Stimulated activated naive CD8-positive, alpha-beta T cell treated with anti-CD3 and anti-CD28 coated beads, Interleukin-15, Interleukin-2, amounts not matched to agents 100 U/mL and 50 U/mL, for 24 hours (primary cell): Measurements from ENCODE around the gene PBX4.

Source experiments
- ATAC-seq: fragments of 150-1000 bp; cut with Tn5 transposase; one replicate; pipeline ENCODE4 v1.10.0; 2021
- DNase-seq: peaks from one replicate; pipeline ENCODE4 v3.0.0; 2021

The PBX4 gene

DNA sequence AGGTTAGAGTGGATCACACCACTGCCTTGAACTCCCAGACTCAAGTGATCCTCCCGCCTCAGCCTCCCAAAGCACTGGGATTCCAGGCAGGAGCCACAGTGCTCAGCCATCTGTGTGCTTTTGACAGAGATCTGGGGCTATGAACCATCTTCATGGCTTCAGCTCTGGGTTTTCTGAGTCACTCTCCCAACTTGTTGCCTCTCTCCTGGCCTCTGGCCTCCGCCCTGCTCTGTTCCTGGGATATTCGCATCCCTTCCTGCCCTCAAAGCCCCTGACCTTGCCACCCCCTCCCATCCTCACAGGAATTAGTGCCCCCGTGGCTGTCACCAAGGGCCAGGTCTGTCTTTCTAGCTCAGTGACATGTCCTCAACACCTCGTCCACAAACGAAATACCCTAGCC lies 30.7 kb upstream of the PBX4 start:
- ATAC-seq (no peak), DNase-seq (no peak)

DNA sequence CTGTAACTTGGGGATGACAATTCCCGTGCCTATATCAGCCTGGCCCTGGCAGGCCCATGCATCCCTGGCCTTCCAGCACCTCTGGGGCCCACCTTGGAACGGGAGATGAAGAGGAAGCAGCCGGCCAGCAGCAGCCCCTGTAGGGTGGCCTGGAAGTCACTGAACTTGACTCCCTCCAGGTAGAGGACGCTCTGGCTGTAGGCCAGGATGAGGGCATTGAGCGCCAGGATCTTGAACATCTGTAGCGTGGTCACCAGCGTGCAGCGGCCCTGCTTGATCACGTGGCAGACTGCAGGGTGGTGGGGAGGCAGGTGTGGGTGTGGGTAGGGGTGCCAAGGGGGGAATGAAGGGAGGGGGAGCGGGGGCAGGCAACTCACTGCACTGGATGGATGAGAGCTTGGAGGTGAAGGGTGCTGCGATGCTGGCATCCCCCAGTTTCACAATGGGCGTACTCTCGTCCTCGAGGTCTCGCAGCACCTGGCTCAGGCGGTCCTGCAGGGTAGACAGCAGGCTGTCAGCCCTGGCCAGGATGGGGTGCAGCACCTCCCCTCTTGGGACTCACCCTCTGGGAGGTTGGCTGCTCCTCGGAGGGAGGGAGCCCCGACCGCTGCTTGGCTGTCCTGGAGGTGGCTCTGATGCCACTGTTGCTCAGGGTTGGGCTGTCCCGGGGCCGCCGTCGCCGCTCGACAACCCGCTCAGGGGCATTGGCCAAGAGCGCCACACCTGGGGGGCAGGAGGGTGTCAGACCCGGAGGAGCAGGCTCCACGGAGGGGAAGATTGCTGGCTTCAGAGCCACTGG lies 28.7 kb upstream of the PBX4 start:
- DNase-seq: no peak
- no peak for ATAC-seq

DNA sequence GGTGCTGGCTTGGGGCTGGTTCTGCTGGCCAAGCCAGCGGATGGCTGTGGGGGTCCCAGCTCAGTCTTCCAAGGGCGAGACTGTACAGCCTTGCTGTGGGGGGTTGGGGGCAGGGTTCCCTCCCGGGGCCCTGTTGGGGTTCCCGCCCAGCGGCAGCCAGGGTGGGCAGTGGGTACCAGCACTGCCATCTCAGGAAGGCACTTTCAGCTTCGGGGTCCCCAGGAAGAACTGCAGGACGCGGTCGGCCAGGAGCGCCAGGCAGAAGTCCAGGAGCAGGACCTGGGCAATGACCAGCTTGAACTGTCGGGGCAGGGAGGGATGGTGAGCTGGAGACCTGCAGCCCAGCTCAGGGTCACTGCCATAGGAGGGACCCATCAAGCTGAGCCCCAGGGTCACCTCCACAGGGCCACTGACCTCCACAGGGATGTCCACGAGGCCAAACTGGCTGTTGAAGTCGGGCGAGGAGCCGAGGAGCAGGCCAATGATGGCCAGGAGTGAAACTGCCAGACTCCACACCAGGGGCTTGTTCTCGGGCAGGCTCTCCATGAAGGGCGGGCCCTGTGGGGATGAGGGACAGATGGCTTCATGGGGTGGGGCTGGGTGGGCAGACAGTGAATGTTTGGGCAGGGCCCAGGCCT lies 26.9 kb upstream of the PBX4 start:
- ATAC-seq (no peak), DNase-seq (no peak)

DNA sequence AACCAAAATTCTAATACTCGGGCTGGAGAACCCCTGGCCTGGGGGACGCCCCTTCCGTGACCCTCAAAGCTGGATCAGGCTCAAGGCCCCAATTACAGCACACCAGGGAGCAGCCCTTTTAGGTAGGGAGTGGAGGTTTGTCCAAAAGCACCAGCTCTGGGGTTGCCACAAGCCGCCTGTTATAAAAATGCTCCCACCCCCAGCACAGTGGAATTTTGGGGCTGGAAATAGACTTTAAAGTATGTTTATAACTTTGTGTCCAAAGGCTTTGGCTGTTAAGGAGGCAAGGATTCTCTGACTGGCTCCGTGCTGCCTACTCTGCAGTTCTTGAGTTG lies 25.5 kb upstream of the PBX4 start:
- ATAC-seq (no peak), DNase-seq (no peak)

DNA sequence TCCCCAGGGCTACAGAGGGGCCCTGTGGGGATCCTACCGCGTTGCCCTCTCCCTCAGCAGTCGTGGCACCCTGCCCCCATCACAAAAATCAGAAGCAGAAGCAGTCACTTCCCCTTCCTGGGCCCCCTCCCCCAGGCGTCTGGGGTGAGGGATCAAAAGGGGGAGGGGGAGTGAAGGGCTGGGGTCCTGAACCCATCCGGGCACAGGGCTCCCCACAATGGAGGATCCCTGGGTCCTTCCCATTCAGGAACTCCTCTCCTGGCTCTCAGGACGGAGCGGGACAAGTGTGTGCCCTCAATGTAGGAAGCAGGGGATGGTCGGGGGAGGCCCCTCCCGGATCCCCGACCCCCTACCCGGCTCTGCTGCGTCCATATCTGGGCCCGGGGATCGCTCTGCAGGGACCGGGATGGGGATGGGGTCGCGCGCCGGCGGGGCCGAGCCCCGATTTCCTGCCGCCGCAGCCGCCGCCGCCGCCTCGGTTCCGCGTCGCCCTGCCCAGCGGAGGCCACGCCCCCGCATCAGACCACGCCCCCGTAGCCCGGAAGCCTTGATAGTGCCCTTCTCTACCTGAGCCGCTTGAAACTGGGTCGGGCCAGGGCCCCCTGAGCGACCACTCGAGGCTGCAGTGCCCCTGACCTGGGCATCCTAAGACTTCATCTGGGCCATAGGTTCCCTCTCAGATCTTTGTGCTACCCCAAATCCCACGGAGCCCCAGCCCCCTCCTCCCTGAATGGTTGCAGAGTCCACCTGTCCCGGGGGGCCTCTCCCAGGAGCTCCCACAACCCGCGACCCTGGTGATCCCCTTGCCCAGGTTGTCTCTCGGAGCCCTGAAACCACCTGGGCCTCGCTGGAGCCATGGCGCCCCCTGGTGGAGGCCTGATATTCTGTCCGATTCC lies 24.9 kb upstream of the PBX4 start, which contains the start of gene GMIP:
TSS of gene GMIP (minus strand) at position 500 of the 896 bp plus-strand sequence. CDS start at position 372, 128 bp downstream.
- ATAC-seq (peak; percentile 79), DNase-seq (peak; percentile 90)

DNA sequence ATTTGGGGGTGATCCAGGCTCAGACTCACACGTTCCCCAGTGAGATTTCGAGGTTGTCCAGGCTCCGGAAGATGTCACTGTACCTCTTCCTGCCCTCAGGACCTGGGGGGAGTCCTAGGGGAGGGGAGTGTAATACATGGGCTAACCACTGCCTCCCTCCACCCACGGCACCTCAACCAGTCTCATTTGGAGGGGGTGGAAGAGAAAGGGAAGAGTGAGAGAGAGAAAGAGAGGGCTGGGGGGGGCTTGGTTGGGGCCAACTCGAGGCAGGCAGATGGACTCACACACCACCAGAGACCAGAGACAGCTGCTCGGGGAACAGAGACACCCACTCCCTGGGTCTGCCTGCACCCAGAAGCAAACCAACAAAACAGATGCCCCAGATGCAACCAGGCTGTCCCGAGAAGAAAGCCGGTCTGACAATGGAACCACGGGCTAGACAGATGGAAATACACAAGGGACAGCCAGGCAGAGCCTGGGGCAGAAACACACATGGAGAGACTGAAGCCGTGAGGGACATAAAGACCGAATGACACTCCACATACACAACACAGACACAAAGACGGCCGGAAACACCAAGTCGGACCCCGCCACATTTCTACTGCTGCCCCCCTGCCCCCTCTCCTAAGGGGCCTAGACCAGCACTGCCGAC lies 24.1 kb upstream of the PBX4 start:
- peak; percentile 67 for DNase-seq
- peak; percentile 68 for ATAC-seq

DNA sequence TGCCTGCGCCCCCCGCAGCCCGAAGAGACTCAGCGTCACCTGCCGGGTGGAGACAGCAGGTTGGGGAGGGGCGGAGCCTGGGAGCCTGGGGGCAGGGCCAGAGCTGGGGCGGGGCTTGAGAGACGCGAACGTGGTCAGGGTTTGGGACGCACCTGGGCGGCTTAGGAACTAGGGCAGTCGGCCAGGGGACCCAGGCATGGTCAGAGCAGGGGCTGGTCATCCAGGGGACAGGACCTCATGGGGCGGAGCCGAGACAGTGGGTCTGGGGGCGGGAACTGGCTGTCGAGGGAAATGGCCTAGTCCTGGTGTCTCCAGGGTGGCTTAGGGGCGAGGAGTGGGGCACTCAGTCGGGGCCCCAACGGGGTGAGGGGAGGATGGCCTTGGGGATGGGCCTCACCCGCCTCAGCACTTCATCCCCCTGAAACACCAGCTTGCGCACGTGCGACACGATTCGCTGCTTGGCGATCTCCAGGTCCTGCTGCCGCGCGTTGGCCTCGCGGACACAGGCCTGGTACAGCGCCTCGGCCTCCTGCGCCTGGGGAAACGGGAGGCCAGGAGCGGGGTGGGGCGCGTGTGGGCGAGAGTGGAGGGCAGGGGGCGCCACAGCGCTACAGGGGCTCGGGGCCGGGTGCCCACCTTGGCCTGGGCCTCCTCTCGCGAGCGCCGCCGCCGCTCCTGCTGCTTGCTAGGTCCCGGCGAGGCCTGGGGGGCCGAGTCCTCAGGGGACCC lies 19.2 kb upstream of the PBX4 start:
- ATAC-seq (no peak), DNase-seq (no peak)

DNA sequence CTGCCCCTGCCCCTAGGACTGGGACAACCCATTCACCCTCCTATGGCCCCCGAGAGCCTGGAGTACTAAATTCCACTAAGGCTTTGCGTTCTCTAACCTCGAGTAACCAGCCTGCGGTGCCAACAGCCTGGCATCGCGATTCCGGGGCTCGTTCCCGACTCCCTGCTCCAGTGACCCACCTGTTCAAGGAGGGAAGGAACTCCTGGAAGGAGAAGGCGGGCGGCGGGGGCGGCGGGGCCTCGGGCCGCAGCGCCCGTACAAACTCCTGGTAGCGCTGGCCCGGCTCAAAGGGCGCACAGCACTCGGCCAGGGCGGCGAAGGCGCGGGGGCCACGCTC lies 18.7 kb upstream of the PBX4 start:
- DNase-seq: no peak
- ATAC-seq: no peak

DNA sequence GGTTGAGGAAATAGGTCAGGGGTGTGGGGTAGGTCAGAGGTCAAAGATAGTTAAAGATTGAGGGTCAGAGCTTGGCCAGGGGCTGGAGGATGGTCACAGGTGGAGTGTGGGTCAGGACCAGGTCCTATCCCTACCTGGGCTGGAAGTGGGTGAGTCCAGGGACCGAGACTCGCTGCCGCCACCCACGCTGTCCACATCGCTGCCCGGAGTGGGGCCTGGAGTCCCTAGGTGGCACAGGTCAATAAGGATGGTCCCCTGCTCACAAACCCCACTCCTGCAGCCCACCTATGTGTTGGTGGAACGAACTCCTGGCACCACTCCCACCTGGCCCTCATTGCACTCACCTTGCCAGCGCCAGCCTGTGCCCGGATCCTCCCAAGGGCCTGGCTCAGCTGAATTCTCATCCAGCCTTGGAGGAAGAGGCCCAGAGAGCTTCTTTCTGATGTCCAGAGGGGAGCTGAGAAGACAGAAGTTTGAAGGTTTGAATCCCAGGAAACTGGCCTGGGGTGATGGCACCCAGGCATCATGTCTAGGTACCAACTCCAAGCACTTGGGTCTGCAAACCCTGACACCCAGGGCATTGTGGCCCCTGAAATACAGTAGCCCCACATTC lies 18.2 kb upstream of the PBX4 start:
- DNase-seq: no peak
- no peak for ATAC-seq

DNA sequence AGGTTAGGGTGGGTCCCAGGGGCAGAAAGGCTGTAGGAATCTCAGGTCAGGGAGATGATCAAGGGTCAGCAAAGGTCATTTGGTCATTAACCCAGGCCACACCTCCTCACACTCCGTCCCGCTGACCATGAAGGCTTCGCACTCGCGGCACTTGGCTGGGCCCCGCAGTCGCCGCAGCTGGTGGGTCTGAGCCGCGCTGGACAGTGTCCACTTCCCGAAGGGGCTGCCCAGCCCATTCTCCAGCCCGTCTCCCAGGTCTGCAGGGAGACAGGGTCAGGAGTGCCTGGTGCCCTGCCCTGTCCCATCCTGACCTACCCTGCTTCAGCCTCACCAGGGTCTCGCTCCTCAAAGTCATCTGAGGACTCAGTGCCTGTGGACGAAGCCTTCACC lies 16.8 kb upstream of the PBX4 start:
- no peak for ATAC-seq
- DNase-seq: no peak

DNA sequence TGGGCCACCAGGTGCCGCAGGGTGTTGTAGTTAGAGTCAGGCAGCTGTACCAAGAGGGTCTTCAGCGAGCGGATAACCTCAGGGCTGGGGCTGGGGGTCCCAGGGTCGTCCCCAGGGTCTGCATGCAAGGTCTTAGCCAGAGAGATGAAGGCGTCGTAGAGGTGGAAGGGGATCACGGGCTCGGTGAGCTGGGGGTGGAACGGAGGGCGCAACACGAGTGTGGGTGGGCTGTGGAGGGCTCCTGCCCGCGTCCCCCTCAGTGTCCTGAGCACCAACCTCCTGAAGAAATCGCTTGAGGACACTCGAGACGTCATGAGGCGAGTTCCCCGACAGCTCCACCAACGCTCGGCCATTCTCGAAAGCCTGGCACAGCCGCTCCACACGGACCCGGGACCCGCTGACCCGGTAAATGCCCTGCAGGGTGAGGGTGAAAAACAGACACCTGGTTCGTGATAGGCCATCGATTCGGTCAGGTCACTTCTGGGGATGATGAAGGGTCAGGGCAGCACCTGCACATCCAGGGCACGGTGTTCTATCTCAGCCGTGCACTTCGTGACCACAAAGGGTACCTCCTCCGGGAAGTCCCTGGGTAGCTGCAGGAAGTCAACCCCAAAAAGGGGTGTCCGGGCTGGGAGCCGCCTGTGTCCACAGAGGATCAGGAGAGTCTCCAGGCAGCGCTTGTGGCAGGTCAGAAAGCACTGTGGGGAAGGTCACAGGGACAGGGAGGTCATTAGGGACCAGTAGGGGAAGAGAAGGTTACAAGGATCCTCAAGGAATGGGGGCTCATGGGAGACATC lies 16.2 kb upstream of the PBX4 start:
- no peak for DNase-seq
- ATAC-seq: no peak

DNA sequence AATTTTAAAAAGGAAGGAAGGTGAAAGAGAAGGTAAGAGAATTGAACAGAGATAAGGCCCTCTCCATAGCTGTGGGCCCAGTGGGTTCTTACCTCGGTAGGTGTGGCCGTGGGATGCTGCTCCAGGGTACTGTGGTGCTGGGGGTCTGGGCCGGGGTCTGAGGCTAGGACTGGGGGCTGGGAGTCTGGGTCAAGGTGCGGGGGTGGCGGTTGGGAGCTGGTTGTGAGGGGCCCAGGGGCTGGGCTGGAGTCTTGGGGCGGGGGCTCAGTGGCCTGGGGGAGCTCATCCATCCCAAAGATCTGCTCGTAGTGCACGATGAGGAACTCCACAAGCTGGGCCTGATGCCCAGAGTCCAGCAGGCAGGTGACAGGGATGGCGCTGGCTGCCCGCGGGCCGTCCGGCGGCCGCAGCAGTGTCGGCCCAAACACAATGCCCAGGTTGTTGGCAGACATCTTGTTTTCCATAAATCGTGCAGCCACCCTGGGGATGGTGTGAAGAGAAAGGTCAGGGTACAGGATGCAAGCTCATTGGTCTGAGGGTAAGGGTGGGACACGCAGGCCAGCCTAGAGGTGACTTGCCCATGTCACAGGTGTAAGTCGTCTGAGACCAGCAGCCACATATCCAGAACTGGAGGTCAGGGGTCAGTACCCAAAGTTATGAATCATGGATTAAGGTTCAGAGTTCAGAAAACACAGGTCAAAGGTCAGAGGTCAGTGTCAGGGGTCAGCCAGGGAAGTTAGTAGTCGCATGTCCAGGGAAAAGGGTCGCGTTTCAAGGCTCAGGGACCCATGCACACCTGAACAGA lies 15.4 kb upstream of the PBX4 start:
- ATAC-seq (no peak), DNase-seq (no peak)

DNA sequence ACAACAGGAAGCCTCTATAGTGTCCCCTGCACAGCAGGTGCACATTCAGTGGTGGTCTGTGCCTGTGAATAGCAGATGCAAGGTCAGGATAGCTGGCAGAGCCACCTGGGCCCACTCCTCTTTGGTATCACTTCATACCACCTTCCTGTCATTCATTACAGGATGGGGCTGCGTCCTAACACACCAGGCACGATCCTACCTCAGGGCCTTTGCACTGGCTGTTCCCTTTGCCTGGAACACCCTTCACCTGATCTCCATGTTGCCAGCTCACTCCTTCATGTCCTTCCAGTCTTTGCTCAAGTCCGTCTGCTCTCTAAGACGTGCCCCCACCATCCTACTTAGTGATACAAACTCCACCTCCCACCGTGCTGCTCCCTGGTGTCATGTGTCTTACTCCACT lies 14.2 kb upstream of the PBX4 start:
- ATAC-seq: no peak
- no peak for DNase-seq

DNA sequence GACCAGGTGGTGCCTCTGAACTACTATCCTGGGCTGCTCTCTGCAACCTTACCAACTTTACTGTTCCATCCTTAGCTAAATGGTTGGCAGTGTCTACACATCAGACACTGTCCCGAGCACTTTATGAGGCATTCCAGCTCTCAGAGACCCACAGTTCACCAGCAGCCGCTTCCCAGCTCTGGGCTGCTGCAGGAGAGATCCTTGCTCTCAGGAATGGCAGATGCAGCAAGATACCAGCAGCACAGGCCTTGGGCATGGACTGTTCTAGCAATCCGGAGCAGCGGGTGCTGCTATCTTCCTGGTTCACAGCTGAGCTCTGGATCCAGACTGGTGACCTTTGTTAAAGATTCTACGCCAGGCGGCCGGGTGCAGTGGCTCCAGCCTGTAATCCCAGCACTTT lies 12.9 kb upstream of the PBX4 start:
- ATAC-seq: no peak
- DNase-seq: no peak

DNA sequence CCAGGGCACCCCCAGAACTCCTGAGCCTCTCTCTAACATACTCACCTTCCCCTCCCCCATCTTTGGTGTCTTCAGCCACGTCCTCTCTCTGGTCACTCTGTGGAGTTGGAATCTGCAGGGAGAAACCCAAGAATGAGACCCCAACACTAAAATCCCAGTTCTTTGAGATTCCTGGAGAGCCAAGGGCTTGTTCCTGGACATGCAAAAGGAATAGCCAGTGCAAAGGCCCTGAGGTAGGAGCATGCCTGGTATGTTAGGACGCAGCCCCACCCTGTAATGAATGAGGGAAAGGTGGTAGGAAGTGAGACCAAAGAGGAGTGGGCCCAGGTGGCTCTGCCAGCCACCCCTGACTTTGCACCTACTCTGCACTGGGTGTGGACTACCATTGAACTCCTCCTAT lies 11.9 kb upstream of the PBX4 start:
- DNase-seq (no peak), ATAC-seq (no peak)

DNA sequence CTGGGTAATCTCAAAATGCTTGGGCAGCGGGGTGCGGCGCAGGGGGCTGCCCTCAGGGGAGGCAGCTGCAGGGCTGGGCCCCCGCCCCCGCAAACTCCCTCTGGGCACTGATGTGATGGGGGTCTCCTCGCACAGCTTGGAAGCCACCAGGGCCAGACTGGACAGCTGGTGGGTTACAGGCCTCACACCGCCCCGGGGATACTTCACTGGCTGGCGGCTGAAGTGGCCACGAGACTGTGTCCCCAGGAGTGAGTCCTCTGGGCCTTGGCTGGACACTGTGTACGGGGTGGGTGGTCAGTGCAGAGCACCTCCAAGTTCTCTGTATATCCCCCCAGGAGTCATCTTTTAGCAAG lies 11.6 kb upstream of the PBX4 start:
- DNase-seq: no peak
- no peak for ATAC-seq

DNA sequence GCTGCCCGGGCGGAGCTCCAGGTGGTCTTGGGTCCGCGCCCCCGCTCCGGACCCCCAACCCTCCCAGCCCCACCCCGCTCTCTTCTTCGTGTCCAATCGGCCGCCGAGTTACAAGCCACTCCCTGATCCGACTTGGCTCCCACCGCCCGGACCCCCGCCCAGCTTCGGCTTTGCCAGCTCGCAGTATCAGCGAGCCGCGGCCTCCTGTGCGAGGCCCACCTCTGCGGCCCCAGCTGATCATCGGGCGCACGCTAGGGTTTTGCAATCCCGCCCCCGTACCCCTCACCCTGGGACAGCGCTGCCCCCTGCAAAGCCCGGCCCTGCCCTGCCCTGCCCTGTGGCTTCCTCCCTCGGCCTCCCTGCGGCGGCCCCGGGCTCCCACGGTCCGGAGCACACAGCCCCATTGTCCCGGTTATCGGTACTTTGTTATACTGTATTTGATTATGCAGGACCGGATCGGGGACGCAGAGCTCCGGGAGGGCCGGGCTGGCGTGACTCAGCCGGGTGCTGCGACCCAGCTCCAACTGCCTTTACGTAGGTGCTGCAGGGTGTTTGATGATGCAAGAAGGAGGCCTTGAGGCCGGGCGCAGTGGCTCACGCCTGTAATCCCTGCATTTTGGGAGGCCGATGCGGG lies 10.1 kb upstream of the PBX4 start:
- peak; percentile 55 for DNase-seq
- peak; percentile 48 for ATAC-seq

DNA sequence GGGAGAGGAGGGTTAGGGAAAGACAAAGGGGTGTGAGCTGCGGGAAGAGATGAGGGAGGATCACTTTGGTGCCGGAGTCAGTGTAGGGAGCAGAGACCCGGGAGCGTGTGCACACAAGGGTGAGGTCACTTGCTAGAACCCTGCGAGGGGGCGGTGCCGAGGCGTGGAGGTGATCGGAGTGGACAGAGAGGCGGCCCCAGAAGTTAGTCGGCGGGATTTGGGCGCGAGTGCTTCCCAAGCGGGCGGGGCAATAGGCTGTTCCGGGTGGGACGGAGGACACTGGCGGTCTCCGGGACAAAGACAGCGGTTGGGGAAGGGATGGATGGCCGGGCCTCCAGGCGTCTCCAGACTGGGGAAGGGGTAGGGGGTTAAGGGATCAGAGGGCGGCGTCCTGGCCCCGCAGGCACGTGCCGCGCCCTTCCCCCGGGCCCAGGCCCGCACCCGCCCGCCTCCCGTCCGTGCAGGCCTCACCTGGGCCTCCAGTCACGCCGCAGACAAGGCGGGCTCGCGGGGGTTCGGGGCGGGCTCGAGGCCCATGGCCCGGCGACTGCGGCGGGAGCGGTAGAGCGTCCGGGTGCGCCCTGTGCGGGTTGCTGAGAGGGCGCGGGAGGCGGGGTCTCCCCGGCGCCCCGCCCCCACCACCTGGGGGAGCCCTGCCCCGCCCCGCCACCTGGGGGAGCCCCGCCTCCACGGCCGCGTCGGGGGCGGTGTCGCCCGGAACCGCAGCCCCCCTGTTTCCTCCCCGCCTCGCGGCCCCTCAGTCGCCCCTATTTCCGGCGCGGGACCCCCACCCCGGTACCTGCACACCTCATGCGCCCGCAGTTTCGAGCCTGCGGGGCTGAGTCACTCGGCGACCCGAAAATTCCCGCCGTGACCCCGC lies 9.4 kb upstream of the PBX4 start, which contains the start of gene LPAR2:
TSS of gene LPAR2 (minus strand) at position 600 of the 880 bp plus-strand sequence. CDS start 945 bp downstream, outside the sequence.
- ATAC-seq (peak; percentile 65), DNase-seq (peak; percentile 73)
